Testis (tissue), 3 donors: Measurements from ENCODE around the gene ROR2. TPM values are rescaled to one million over a fixed set of nuclear protein-coding genes. Genes with fewer than 3 reads are reported as not detected.

Experiments
- DNase-seq: peaks from one replicate; pipeline ENCODE4 v3.0.0-alpha.2; 2019
- H3K27ac ChIP-seq, 2 donors: fragments of 200-600 bp; sonication (generic); one replicate each; pipeline ENCODE4 v1.5.1; 2019
- H3K27me3 ChIP-seq: fragments of 200-600 bp; sonication (generic); one replicate; pipeline ENCODE4 v1.5.1; 2019
- H3K36me3 ChIP-seq: fragments of 200-600 bp; sonication (generic); one replicate; pipeline ENCODE4 v1.5.1; 2017; ENCODE audit warnings: low read depth; ENCODE audit errors: missing control alignments
- H3K4me1 ChIP-seq: fragments of 200-600 bp; sonication (generic); one replicate; pipeline ENCODE4 v1.5.1; 2019
- H3K4me3 ChIP-seq, 2 donors: fragments of 200-600 bp; sonication (generic); one replicate each; pipeline ENCODE4 v1.5.1; 2017 to 2019
- H3K9me3 ChIP-seq: fragments of 200-600 bp; sonication (generic); one replicate; pipeline ENCODE4 v1.5.1; 2017
- POLR2A ChIP-seq: fragments of 450-650 bp; IDR thresholded peaks from one replicate; pipeline ENCODE4 v1.6.1; 2017; ENCODE audit warnings: antibody characterized with exemption, mild to moderate bottlenecking, moderate library complexity
- WGBS, 2 donors: methylation state at CpG; one replicate each; pipeline ENCODE4 v1.1.5; 2018; 5-methylcytosine and 5-hydroxymethylcytosine counted together
- intact Hi-C: fragments of 100-400 bp; cut with DNase I; formaldehyde crosslinking; loops from one replicate; pipeline ENCODE4 v1.15.1; 2023; ENCODE audit warnings: low total_unique reads
- polyA plus RNA-seq: library from polyadenylated mRNA; stranded (reverse); fragments of 350-450 nt; fragmentation: Illumina TruSeq; extraction: RNeasy Lipid Tissue Mini Kit (QIAGEN cat#74804); gene quantifications from one replicate; pipeline ENCODE4 v1.2.3, GENCODE V29; 2014; ENCODE audit warnings: low read depth, low replicate concordance; ENCODE audit not compliant: insufficient read depth
- total RNA-seq, 2 donors: library from RNA; depleted of rRNA; stranded (reverse); fragments of >200 nt; gene quantifications; one replicate each; pipeline ENCODE4 v1.2.3, GENCODE V29; 2016
- TF ChIP-seq, protein P1 (sequence below), 3 experiments: fragments of 450-650 bp in 2 of 3; fragments of 200-600 bp in 1 of 3; sonication (generic) in 1 of 3; IDR thresholded peaks; one replicate each; pipeline ENCODE4 v1.5.1; 2016 to 2019; ENCODE audit warnings: antibody characterized with exemption in 3 of 3, mild to moderate bottlenecking in 2 of 3, moderate library complexity in 1 of 3

ROR2 gene
- total and polyA plus RNA-seq, 3 donors from 2014 or later: 11.5 to 16.5 (median 12.3) TPM

DNA sequence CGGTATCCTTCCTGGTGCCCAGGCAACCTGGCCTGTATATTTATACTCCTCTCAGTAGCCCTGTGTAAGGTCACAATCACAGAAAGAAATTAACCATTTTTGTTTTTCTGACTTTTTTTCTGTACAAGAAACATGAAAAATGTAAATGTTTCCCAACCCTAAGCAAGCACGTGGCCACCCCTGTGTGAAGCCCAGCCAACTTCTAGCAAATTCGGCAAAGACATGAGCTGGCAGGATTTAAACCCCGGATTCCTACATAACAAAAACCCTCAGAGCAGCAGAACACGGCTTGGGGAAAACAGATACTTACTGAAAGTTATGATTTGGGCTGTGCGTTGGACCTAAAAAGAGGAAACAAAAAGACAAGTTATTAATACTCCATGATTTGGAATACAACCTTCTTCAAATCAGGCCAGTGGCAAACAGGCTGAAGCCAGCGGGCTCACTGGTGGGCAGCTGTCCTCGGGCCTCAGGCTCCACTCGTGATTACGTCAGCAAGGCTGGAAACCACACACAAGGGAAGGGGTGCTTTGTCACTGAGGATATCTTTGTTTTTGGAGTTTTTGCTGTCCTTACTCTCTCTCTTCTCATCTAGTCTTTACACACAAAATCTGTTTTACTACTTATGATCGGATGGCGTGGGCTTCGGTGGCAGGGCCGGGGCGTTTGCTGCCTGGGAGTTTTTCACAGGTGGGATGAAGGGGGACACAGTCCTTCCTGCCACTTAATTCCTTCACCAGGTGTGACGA lies 194.1 kb downstream of the ROR2 start:
- intact Hi-C loops: no loop called here
- Histone ChIP-seq H3K27ac (no peak overlapping the region), H3K36me3 (no peaks in the 10 kb centered on the region), H3K27me3 (no peaks in the 10 kb centered on the region), H3K9me3 (no peaks in the 10 kb centered on the region), H3K4me1 (no peaks in the 10 kb centered on the region), H3K4me3 (no peak overlapping the region)
- no peak for DNase-seq
- TF ChIP-seq POLR2A: no peak
- TF ChIP-seq, protein P1, sequence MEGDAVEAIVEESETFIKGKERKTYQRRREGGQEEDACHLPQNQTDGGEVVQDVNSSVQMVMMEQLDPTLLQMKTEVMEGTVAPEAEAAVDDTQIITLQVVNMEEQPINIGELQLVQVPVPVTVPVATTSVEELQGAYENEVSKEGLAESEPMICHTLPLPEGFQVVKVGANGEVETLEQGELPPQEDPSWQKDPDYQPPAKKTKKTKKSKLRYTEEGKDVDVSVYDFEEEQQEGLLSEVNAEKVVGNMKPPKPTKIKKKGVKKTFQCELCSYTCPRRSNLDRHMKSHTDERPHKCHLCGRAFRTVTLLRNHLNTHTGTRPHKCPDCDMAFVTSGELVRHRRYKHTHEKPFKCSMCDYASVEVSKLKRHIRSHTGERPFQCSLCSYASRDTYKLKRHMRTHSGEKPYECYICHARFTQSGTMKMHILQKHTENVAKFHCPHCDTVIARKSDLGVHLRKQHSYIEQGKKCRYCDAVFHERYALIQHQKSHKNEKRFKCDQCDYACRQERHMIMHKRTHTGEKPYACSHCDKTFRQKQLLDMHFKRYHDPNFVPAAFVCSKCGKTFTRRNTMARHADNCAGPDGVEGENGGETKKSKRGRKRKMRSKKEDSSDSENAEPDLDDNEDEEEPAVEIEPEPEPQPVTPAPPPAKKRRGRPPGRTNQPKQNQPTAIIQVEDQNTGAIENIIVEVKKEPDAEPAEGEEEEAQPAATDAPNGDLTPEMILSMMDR (IDR thresholded peaks at IDR 0.05): no peak
- 87 to 88% methylated on average over 16 of the region's 16 CpGs for WGBS, 2 donors

DNA sequence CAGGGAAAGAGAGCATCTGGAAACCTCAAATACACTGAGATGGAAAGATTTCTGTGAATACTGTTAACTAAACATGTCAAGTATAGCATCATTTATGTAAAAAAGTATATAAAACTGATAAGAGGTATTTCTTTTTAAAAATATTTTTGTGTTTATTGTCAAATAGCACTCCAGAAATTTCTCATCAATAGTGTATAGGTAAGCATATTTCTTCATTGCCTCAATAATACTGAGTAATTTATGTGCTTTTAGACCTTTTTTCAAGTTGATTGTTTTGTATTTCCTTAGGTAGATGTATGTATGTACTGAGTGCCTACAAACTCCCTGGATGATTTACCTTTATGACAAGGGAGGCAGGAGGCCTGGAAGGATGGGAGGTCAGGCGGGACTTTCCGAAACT lies 196.3 kb downstream of the ROR2 start:
- 47 to 49% methylated on average over 2 of the region's 2 CpGs for WGBS, 2 donors
- intact Hi-C loops: no loop called here

DNA sequence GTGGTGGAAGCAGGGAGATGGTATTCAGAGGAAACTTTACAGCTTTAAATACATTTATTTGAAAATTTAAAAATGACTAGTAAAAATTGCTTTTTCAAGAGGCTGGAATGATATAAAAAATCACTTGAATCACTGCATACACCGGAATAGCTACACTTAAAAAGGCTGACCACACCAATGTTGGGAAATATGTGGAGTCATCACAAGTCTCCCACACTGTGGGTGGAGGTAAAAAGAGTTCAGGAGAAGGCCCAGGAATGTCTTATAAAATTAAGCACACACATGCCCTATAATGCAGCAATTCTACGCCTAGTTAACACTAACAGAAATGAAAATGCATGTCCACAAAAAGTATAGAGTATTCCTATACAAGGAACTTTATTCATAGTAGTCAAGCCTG lies 198.1 kb downstream of the ROR2 start:
- no peak for DNase-seq
- TF ChIP-seq, protein P1 (IDR thresholded peaks at IDR 0.05): no peak
- TF ChIP-seq POLR2A: no peak
- Histone ChIP-seq H3K27me3 (no peaks in the 10 kb centered on the region), H3K9me3 (no peaks in the 10 kb centered on the region), H3K36me3 (no peaks in the 10 kb centered on the region), H3K4me3 (no peak overlapping the region), H3K4me1 (no peaks in the 10 kb centered on the region), H3K27ac (no peak overlapping the region)
- intact Hi-C loops: no loop called here
- WGBS, 2 donors: 82 to 94% methylated on average over 2 of the region's 2 CpGs

More for the DNA sequence above, 196.3 kb downstream of the ROR2 start:
- Histone ChIP-seq H3K4me3 (no peak overlapping the region), H3K27me3 (no peaks in the 10 kb centered on the region), H3K9me3 (no peaks in the 10 kb centered on the region), H3K27ac (no peak overlapping the region), H3K36me3 (no peaks in the 10 kb centered on the region), H3K4me1 (no peaks in the 10 kb centered on the region)
- TF ChIP-seq POLR2A: no peak
- TF ChIP-seq, protein P1 (IDR thresholded peaks at IDR 0.05): no peak
- DNase-seq: no peak

DNA sequence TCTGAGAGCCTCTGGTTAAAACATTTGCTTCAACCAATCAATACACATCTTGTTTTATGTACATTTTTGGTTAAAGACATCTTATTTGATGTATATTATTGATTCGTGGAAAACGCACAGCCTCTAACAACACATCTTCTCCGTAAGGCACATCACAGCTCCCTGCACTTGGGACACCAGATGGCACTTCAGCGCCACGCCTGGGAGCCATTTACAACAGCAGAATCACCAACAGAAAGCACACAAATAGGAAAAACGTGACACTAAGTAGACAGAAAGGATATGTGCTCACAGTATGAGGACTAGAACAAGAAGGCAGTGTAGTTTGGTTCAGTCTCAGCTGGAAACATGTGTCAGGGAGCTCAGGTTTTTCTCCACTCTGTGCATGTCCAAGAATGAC lies 199.7 kb downstream of the ROR2 start:
- H3K4me1 ChIP-seq: no peaks in the 10 kb centered on the region
- no peak for DNase-seq
- no peaks in the 10 kb centered on the region for H3K9me3 ChIP-seq
- TF ChIP-seq, protein P1 (IDR thresholded peaks at IDR 0.05): no peak
- no peak for TF ChIP-seq POLR2A
- H3K27me3 ChIP-seq: no peaks in the 10 kb centered on the region
- no peak overlapping the region for H3K27ac ChIP-seq
- 84 to 89% methylated on average over 6 of the region's 6 CpGs for WGBS, 2 donors
- H3K36me3 ChIP-seq: no peaks in the 10 kb centered on the region
- no peak overlapping the region for H3K4me3 ChIP-seq
- intact Hi-C loops: no loop called here

DNA sequence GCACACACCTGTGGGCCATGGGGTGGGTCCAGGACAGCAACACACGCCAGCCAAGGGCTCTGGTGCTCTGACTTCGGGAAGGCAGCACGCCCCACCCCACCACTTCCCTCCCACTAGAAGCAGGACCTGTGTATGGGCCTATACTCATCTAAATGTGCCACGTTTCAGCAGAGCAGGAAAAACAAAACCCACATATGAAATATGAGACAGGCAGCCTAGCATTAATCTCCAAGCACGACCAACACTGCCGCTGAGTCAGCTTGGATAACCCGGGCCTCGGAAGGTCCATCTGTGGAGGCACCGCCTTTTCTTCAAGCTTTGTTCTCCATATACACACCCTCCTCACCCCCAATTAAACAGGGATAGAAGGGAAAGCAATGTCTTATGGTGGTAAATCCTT lies 203.1 kb downstream of the ROR2 start:
- 70% methylated on average over 9 of the region's 9 CpGs for WGBS, 2 donors
- no peak for TF ChIP-seq POLR2A
- TF ChIP-seq, protein P1 (IDR thresholded peaks at IDR 0.05): no peak
- intact Hi-C loops: no loop called here
- H3K36me3 ChIP-seq: no peaks in the 10 kb centered on the region
- no peaks in the 10 kb centered on the region for H3K9me3 ChIP-seq
- H3K27ac ChIP-seq: no peak overlapping the region
- no peaks in the 10 kb centered on the region for H3K27me3 ChIP-seq
- H3K4me3 ChIP-seq: no peak overlapping the region
- no peaks in the 10 kb centered on the region for H3K4me1 ChIP-seq
- DNase-seq: no peak
